WERI-Rb-1 (cell line): ENCODE results near the gene NAV2.

ENCODE experiments used
- DNase-seq: peaks from one replicate; pipeline ENCODE4 v3.0.0-alpha.2; 2020
- H3K27ac ChIP-seq: fragments of 250-450 bp; sonication (Bioruptor Pico); 2 replicates; pipeline ENCODE4 v1.5.1; 2020; ENCODE audit warnings: mild to moderate bottlenecking, moderate library complexity
- H3K27me3 ChIP-seq: fragments of 250-450 bp; sonication (Bioruptor Pico); 2 replicates; pipeline ENCODE4 v1.5.1; 2021; ENCODE audit warnings: mild to moderate bottlenecking, low read depth, moderate library complexity; ENCODE audit not compliant: insufficient read depth, severe bottlenecking
- H3K36me3 ChIP-seq: fragments of 250-450 bp; sonication (Bioruptor Pico); 2 replicates; pipeline ENCODE4 v1.5.1; 2020; ENCODE audit warnings: mild to moderate bottlenecking, moderate library complexity
- H3K4me3 ChIP-seq: 2 replicates; pipeline ENCODE4 v1.5.1; 2011; ENCODE audit warnings: low read depth, mild to moderate bottlenecking, control low read depth, low read length
- H3K9me3 ChIP-seq: fragments of 250-450 bp; sonication (Bioruptor Pico); 2 replicates; pipeline ENCODE4 v1.5.1; 2021; ENCODE audit warnings: mild to moderate bottlenecking, moderate library complexity; ENCODE audit not compliant: severe bottlenecking
- CTCF ChIP-seq: IDR thresholded peaks from 2 replicates; pipeline ENCODE4 v1.5.1; 2011; ENCODE audit warnings: low read depth, mild to moderate bottlenecking, control low read depth, inconsistent platforms, low read length

NAV2 gene

GRCh38 chr11:20060647-20061205, 348.1 kb downstream of the NAV2 start:
- peaks cover 87% of the 10 kb centered on the region for H3K36me3 ChIP-seq

DNA sequence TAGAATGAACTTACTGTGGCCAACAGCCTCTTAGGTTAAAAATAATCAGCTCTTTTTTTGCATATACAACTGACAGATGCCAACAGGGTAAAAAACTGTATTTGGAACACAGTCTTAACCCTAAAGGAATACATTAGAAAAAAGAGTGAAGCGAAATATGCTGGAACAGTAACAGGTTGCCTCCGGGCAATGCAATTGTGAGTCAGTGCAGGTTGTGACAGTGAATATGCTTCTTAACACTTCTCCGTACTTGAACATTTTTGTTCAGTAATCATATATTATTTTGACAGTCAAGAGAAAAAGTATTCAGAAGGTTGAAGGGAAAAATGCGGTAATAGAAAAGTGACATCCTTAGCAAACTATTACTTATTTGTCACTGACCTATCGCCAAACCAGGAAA, 349.1 kb downstream of the NAV2 start:
- no peak overlapping the region for H3K27ac ChIP-seq
- no peak overlapping the region for H3K4me3 ChIP-seq
- no peak for TF ChIP-seq CTCF
- H3K9me3 ChIP-seq: no peaks in the 10 kb centered on the region
- peaks cover 86% of the 10 kb centered on the region for H3K36me3 ChIP-seq
- no peak for DNase-seq
- no peaks in the 10 kb centered on the region for H3K27me3 ChIP-seq

More at GRCh38 chr11:20060647-20061205, 348.1 kb downstream of the NAV2 start:
- H3K27me3 ChIP-seq: no peaks in the 10 kb centered on the region
- no peak for TF ChIP-seq CTCF
- no peak overlapping the region for H3K27ac ChIP-seq
- no peak overlapping the region for H3K4me3 ChIP-seq
- no peak for DNase-seq
- H3K9me3 ChIP-seq: no peaks in the 10 kb centered on the region

DNA sequence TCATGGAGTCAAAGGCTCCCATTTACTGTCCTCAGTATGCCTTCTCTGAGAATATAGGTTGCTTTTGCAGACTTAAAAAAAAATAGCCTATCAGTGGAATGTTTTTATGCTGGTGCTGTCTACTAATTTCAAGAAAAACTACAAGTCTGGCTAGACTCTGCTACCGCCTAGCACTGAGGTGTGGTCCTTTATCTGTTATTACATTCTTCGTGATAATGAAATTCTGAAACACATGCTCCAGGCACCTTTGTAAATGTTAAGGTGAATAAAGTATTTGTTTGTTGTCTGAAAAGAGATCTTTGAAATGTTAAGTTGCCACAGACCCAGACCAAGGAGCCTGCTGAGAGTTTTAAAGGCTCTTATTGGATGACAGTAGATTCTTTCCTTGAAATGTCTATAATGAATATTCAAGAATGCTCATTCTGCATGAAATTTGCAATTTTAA, 352.3 kb downstream of the NAV2 start:
- H3K9me3 ChIP-seq: no peaks in the 10 kb centered on the region
- no peak for DNase-seq
- H3K27me3 ChIP-seq: no peaks in the 10 kb centered on the region
- H3K27ac ChIP-seq: no peak overlapping the region
- H3K36me3 ChIP-seq: peaks cover 78% of the 10 kb centered on the region
- TF ChIP-seq CTCF: no peak
- H3K4me3 ChIP-seq: no peak overlapping the region

DNA sequence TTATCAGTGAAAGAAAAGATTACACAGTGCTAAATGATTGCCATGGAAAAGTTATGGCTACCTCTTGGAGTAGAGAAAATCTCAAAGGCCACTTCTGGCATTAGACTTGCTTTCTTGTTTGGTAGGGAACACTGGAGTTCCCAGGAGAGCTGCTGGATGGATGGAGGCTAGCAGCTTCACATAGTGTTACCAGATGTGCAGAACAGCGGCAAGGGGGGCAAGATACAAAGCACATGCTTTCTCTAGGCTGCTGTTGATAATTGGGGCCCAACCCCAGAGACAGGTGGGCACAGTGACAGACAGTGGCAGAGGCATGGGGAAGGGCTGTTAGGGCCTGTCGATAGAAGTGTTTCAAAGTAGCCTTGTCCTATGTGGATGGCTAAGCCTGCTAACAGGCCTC, 352.8 kb downstream of the NAV2 start:
- H3K36me3 ChIP-seq: peaks cover 78% of the 10 kb centered on the region
- H3K27ac ChIP-seq: no peak overlapping the region
- no peak overlapping the region for H3K4me3 ChIP-seq
- H3K9me3 ChIP-seq: no peaks in the 10 kb centered on the region
- DNase-seq: no peak
- H3K27me3 ChIP-seq: no peaks in the 10 kb centered on the region
- TF ChIP-seq CTCF: no peak

DNA sequence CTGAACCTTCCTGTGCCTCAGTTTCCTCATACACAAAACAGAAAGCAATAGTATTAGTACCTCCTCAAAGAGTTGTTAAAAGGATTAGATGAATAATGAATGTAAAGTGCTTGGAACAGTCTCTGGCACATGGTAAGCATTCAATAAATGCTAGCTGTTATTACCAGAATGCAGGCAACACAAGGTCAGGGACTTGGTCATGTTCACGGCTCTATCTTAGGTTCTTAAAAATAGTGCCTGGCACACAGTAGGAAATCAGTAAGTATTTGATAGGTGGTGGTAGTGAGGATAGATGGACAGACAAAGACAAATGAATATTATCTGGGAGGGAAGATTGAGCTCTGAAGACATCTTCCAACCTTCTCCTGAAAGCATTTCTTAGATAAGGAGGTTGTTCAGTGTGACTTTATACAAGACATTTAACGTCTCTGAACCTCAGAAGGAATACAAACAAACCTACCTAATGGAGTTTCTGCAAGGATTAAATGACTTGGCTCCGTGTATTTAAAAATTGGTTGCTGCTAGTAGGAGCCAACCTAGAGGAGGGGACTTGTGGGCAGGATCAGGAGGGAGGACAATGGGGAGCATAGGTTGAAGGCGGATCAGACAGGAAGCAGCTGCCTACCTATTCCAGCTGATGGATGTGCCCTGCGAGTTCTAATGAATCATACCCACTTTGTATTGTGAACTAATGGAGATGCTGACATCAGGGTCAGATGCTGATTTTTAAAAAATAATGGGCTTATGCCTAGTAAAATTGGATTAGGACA, 353.6 kb downstream of the NAV2 start:
- no peaks in the 10 kb centered on the region for H3K27me3 ChIP-seq
- H3K9me3 ChIP-seq: no peaks in the 10 kb centered on the region
- no peak overlapping the region for H3K27ac ChIP-seq
- H3K4me3 ChIP-seq: no peak overlapping the region
- no peak for TF ChIP-seq CTCF
- DNase-seq: no peak
- peaks cover 74% of the 10 kb centered on the region for H3K36me3 ChIP-seq
